HEK293 (cell line): ENCODE measurements around the gene TLR8.

Experiments
- CTCF ChIA-PET: fragments of 350-600 bp; formaldehyde crosslinking; extraction: SDS; loops from one replicate; lab custom pipeline; 2021; ENCODE audit warnings: antibody characterized with exemption; lab: Yijun Ruan, JAX
- POLR2A ChIA-PET: fragments of 300-600 bp; formaldehyde crosslinking; extraction: SDS; loops from one replicate; lab custom pipeline; 2020; ENCODE audit warnings: antibody characterized with exemption, inconsistent platforms; lab: Yijun Ruan, JAX
- H3K27ac ChIP-seq: fragments of 200-500 bp; sonication (Bioruptor generic); 2 replicates; pipeline ENCODE4 v1.5.1; 2014; ENCODE audit warnings: low read depth, low read length, control low read depth, inconsistent platforms; ENCODE audit errors: extremely low read depth
- H3K36me3 ChIP-seq, 2 experiments: fragments of 200-500 bp in 1 of 2; sonication (Bioruptor generic) in 1 of 2; 1 replicate in 1 of 2; 2 replicates in 1 of 2; pipeline ENCODE4 v1.5.1; 2014 to 2017; ENCODE audit warnings: inconsistent platforms in 2 of 2, low read length in 2 of 2; ENCODE audit not compliant: control insufficient read depth in 2 of 2, insufficient read depth in 1 of 2
- H3K4me1 ChIP-seq: fragments of 200-500 bp; sonication (Bioruptor generic); 2 replicates; pipeline ENCODE4 v1.5.1; 2014; ENCODE audit warnings: mild to moderate bottlenecking, low read length, inconsistent platforms; ENCODE audit not compliant: control insufficient read depth, insufficient read depth
- H3K4me3 ChIP-seq: 2 replicates; pipeline ENCODE4 v1.5.1; 2011; ENCODE audit warnings: low read depth, mild to moderate bottlenecking, control low read depth, low read length, moderate library complexity
- H3K9me3 ChIP-seq: fragments of 200-500 bp; sonication (Bioruptor generic); 2 replicates; pipeline ENCODE4 v1.5.1; 2014; ENCODE audit warnings: low read depth, low read length, inconsistent platforms; ENCODE audit not compliant: control insufficient read depth, insufficient read depth
- FEZF1 ChIP-seq: fragments of 450-650 bp; formaldehyde crosslinking; IDR thresholded peaks from 2 replicates; pipeline ENCODE4 v1.5.1; 2016; ENCODE audit warnings: missing biosample characterization, missing genetic modification characterization
- KLF7 ChIP-seq: fragments of 450-650 bp; formaldehyde crosslinking; IDR thresholded peaks from 2 replicates; pipeline ENCODE4 v1.5.1; 2016; ENCODE audit warnings: missing biosample characterization, missing genetic modification characterization, borderline replicate concordance
- MZF1 ChIP-seq: fragments of 450-650 bp; formaldehyde crosslinking; IDR thresholded peaks from 2 replicates; pipeline ENCODE4 v1.5.1; 2017; ENCODE audit warnings: missing biosample characterization, missing genetic modification characterization, borderline replicate concordance
- SP3 ChIP-seq: fragments of 450-650 bp; formaldehyde crosslinking; IDR thresholded peaks from 2 replicates; pipeline ENCODE4 v1.5.1; 2016; ENCODE audit warnings: missing biosample characterization, missing genetic modification characterization
- SP7 ChIP-seq: fragments of 450-650 bp; formaldehyde crosslinking; IDR thresholded peaks from 2 replicates; pipeline ENCODE4 v1.5.1; 2016; ENCODE audit warnings: missing biosample characterization, missing genetic modification characterization
- ZNF10 ChIP-seq: fragments of 450-650 bp; formaldehyde crosslinking; IDR thresholded peaks from 2 replicates; pipeline ENCODE4 v1.5.1; 2017; ENCODE audit warnings: missing biosample characterization, missing genetic modification characterization
- ZNF157 ChIP-seq: fragments of 450-650 bp; formaldehyde crosslinking; IDR thresholded peaks from 2 replicates; pipeline ENCODE4 v1.5.1; 2016; ENCODE audit warnings: missing biosample characterization, missing genetic modification characterization
- ZNF335 ChIP-seq: fragments of 450-650 bp; formaldehyde crosslinking; conservative IDR thresholded peaks from 2 replicates; pipeline ENCODE4 v1.5.1; 2016; ENCODE audit warnings: missing biosample characterization, missing genetic modification characterization
- ZNF341 ChIP-seq: fragments of 450-650 bp; formaldehyde crosslinking; IDR thresholded peaks from 2 replicates; pipeline ENCODE4; 2016; ENCODE audit warnings: low read depth, missing biosample characterization, missing genetic modification characterization
- ZNF354C ChIP-seq: fragments of 450-650 bp; formaldehyde crosslinking; IDR thresholded peaks from 2 replicates; pipeline ENCODE4 v1.5.1; 2016; ENCODE audit warnings: missing biosample characterization, missing genetic modification characterization, low read depth, borderline replicate concordance
- ZNF37A ChIP-seq: fragments of 450-650 bp; IDR thresholded peaks from 2 replicates; pipeline ENCODE4 v1.5.1; 2018; ENCODE audit warnings: missing biosample characterization, missing genetic modification characterization
- ZNF433 ChIP-seq: fragments of 450-650 bp; formaldehyde crosslinking; IDR thresholded peaks from 2 replicates; pipeline ENCODE4 v1.5.1; 2016; ENCODE audit warnings: missing biosample characterization, missing genetic modification characterization, low read depth
- ZNF610 ChIP-seq: fragments of 450-650 bp; formaldehyde crosslinking; IDR thresholded peaks from 2 replicates; pipeline ENCODE4 v1.5.1; 2016; ENCODE audit warnings: missing biosample characterization, missing genetic modification characterization, borderline replicate concordance
- ZNF621 ChIP-seq: fragments of 450-650 bp; formaldehyde crosslinking; IDR thresholded peaks from 2 replicates; pipeline ENCODE4 v1.5.1; 2017; ENCODE audit warnings: missing biosample characterization, missing genetic modification characterization
- ZNF677 ChIP-seq: fragments of 450-650 bp; IDR thresholded peaks from 2 replicates; pipeline ENCODE4 v1.5.0; 2018; ENCODE audit warnings: missing biosample characterization, mild to moderate bottlenecking, missing genetic modification characterization, moderate library complexity
- ZNF776 ChIP-seq: fragments of 450-650 bp; formaldehyde crosslinking; IDR thresholded peaks from 2 replicates; pipeline ENCODE4 v1.5.0; 2017; ENCODE audit warnings: missing biosample characterization, missing genetic modification characterization, borderline replicate concordance
- ZNF791 ChIP-seq: fragments of 450-650 bp; formaldehyde crosslinking; IDR thresholded peaks from 2 replicates; pipeline ENCODE4 v1.5.1; 2016; ENCODE audit warnings: missing biosample characterization, missing genetic modification characterization
- ZNF830 ChIP-seq: fragments of 450-650 bp; IDR thresholded peaks from 2 replicates; pipeline ENCODE4 v1.5.0; 2018; ENCODE audit warnings: missing biosample characterization, missing genetic modification characterization, low read depth, mild to moderate bottlenecking, moderate library complexity
- TF ChIP-seq, protein P1 (sequence below): fragments of 450-650 bp; formaldehyde crosslinking; IDR thresholded peaks from 2 replicates; pipeline ENCODE4 v1.5.1; 2016; ENCODE audit warnings: missing biosample characterization, missing genetic modification characterization
- TF ChIP-seq, protein P2 (sequence below): fragments of 450-650 bp; formaldehyde crosslinking; IDR thresholded peaks from 2 replicates; pipeline ENCODE4 v1.5.1; 2017; ENCODE audit warnings: missing biosample characterization, mild to moderate bottlenecking, missing genetic modification characterization, moderate library complexity
- TF ChIP-seq, protein P3 (sequence below): fragments of 450-650 bp; formaldehyde crosslinking; IDR thresholded peaks from 2 replicates; pipeline ENCODE4 v1.5.1; 2016; ENCODE audit warnings: missing biosample characterization, missing genetic modification characterization
- TF ChIP-seq, protein P4 (sequence below): fragments of 450-650 bp; formaldehyde crosslinking; IDR thresholded peaks from 2 replicates; pipeline ENCODE4 v1.5.1; 2016; ENCODE audit warnings: missing biosample characterization, missing genetic modification characterization
- TF ChIP-seq, protein P5 (sequence below): fragments of 450-650 bp; formaldehyde crosslinking; IDR thresholded peaks from 2 replicates; pipeline ENCODE4 v1.5.1; 2016; ENCODE audit warnings: missing biosample characterization, missing genetic modification characterization
- TF ChIP-seq, protein P6 (sequence below): sonication (generic); formaldehyde crosslinking; IDR thresholded peaks from 2 replicates; pipeline ENCODE4 v1.8.1; 2022; ENCODE audit warnings: mild to moderate bottlenecking, moderate library complexity, missing genetic modification reagents

Gene TLR8

DNA sequence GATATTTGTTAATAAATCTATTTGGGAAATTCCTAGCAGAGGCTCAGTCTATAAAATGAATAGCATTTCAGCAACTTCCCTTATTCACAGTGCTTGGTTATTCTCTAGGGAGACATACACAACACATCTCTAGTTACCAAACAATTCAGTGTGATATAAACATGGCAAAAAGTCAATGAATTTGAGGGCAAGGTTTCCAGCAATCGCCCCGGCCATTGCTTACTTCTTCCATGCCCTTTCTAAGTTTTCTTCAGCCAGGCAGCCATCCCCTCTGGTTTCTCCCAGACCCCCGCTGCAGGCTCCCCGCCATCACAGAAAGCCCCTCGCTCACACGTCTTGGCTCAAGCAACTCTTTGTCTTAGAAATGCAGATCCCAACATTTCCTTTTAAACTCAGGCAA, 35.2 kb upstream of the TLR8 start (continued):
- TF ChIP-seq, protein P1, sequence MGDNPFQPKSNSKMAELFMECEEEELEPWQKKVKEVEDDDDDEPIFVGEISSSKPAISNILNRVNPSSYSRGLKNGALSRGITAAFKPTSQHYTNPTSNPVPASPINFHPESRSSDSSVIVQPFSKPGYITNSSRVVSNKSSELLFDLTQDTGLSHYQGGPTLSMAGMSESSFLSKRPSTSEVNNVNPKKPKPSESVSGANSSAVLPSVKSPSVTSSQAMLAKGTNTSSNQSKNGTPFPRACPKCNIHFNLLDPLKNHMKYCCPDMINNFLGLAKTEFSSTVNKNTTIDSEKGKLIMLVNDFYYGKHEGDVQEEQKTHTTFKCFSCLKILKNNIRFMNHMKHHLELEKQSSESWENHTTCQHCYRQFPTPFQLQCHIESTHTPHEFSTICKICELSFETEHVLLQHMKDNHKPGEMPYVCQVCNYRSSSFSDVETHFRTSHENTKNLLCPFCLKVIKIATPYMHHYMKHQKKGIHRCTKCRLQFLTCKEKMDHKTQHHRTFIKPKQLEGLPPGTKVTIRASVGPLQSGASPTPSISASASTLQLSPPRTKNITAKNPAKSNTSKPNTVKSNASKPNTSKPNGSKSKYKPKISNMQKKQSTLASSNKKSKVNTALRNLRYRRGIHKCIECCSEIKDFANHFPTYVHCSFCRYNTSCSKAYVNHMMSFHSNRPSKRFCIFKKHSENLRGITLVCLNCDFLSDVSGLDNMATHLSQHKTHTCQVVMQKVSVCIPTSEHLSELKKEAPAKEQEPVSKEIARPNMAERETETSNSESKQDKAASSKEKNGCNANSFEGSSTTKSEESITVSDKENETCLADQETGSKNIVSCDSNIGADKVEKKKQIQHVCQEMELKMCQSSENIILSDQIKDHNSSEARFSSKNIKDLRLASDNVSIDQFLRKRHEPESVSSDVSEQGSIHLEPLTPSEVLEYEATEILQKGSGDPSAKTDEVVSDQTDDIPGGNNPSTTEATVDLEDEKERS (tag by site-specific recombination) = no peak
- TF ChIP-seq ZNF335 = no peak
- TF ChIP-seq ZNF791 (tag by site-specific recombination) = no peak
- TF ChIP-seq ZNF10 (tag by site-specific recombination) = no peak
- TF ChIP-seq ZNF341 (tag by site-specific recombination) = no peak
- TF ChIP-seq, all 188 proteins: peak for 0

DNA sequence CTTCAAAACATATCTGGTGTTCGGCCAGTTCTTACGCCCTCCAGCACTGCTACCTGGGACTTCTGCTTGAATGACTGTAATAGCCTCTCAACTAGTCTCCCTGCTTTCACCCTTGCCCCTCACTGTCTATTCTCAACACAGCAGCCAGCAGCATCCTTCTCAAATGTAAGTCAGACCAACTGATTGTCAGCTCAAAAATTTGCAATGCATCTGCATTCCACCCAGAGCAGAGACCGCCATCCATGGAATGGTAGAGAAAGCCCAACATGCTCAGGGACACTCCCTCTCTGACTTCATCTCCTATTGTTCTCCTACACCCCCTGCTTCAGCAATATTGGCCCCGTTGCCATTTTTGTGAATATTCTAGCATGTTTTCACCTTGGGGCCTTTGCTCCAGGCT, 33.7 kb upstream of the TLR8 start:
- POLR2A ChIA-PET = no interaction called here
- no peak overlapping the region for H3K27ac ChIP-seq
- no peaks in the 10 kb centered on the region for H3K9me3 ChIP-seq
- no peak overlapping the region for H3K4me3 ChIP-seq
- TF ChIP-seq ZNF610 (tag by site-specific recombination) = no peak
- no peak for TF ChIP-seq ZNF37A
- no peak for TF ChIP-seq ZNF830 (tag by site-specific recombination)
- TF ChIP-seq, protein P2, sequence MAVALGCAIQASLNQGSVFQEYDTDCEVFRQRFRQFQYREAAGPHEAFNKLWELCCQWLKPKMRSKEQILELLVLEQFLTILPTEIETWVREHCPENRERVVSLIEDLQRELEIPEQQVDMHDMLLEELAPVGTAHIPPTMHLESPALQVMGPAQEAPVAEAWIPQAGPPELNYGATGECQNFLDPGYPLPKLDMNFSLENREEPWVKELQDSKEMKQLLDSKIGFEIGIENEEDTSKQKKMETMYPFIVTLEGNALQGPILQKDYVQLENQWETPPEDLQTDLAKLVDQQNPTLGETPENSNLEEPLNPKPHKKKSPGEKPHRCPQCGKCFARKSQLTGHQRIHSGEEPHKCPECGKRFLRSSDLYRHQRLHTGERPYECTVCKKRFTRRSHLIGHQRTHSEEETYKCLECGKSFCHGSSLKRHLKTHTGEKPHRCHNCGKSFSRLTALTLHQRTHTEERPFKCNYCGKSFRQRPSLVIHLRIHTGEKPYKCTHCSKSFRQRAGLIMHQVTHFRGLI = no peak
- TF ChIP-seq, protein P3, sequence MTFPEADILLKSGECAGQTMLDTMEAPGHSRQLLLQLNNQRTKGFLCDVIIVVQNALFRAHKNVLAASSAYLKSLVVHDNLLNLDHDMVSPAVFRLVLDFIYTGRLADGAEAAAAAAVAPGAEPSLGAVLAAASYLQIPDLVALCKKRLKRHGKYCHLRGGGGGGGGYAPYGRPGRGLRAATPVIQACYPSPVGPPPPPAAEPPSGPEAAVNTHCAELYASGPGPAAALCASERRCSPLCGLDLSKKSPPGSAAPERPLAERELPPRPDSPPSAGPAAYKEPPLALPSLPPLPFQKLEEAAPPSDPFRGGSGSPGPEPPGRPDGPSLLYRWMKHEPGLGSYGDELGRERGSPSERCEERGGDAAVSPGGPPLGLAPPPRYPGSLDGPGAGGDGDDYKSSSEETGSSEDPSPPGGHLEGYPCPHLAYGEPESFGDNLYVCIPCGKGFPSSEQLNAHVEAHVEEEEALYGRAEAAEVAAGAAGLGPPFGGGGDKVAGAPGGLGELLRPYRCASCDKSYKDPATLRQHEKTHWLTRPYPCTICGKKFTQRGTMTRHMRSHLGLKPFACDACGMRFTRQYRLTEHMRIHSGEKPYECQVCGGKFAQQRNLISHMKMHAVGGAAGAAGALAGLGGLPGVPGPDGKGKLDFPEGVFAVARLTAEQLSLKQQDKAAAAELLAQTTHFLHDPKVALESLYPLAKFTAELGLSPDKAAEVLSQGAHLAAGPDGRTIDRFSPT = no peak
- no peak for TF ChIP-seq ZNF677 (tag by site-specific recombination)
- TF ChIP-seq SP7 (tag by site-specific recombination) = no peak
- TF ChIP-seq ZNF157 (tag by site-specific recombination) = no peak
- no peak for TF ChIP-seq KLF7 (tag by site-specific recombination)
- no peak for TF ChIP-seq ZNF621
- no peak for TF ChIP-seq ZNF776 (tag by site-specific recombination)
- TF ChIP-seq SP3 = no peak
- no peak for TF ChIP-seq MZF1 (tag by site-specific recombination)
- TF ChIP-seq, all 188 proteins: peak for 0
- CTCF ChIA-PET = no interaction called here
- peaks cover 3% of the 10 kb centered on the region; the same call in 1 of the 2 replicates for H3K4me1 ChIP-seq
- H3K36me3 ChIP-seq = no peaks in the 10 kb centered on the region

DNA sequence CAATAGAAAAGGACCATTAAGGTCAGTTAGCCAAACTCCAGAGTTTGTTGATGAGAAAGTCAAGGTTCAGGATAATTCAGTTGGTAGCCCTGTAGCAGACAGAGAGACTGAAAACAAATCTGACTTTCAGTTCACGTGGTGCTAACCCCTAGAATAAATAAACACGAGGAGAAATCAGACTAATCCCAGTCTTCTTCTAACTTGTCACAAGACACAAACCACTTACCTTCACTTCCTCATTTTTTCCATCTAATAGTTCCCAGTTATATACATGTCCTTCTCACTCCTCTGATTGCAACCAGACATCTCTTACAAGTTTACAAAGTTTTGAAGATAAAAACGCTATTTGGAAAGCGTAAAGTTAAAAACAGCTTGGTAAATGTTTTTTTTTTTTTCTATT, 31.8 kb upstream of the TLR8 start:
- no peaks in the 10 kb centered on the region for H3K9me3 ChIP-seq
- H3K36me3 ChIP-seq = no peaks in the 10 kb centered on the region
- no peak overlapping the region for H3K4me3 ChIP-seq
- ChIA-PET CTCF (interaction anchor here (2.3 kb wide), 1 partner anchor 60 kb away, joined by 9 read pairs; no protein-coding TSS in a partner anchor), POLR2A (no interaction called here)
- peaks cover 3% of the 10 kb centered on the region; the same call in 1 of the 2 replicates for H3K4me1 ChIP-seq
- no peak overlapping the region for H3K27ac ChIP-seq
- TF ChIP-seq, protein P4, sequence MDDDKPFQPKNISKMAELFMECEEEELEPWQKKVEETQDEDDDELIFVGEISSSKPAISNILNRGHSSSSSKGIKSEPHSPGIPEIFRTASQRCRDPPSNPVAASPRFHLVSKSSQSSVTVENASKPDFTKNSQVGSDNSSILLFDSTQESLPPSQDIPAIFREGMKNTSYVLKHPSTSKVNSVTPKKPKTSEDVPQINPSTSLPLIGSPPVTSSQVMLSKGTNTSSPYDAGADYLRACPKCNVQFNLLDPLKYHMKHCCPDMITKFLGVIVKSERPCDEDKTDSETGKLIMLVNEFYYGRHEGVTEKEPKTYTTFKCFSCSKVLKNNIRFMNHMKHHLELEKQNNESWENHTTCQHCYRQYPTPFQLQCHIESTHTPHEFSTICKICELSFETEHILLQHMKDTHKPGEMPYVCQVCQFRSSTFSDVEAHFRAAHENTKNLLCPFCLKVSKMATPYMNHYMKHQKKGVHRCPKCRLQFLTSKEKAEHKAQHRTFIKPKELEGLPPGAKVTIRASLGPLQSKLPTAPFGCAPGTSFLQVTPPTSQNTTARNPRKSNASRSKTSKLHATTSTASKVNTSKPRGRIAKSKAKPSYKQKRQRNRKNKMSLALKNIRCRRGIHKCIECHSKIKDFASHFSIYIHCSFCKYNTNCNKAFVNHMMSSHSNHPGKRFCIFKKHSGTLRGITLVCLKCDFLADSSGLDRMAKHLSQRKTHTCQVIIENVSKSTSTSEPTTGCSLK = no peak
- TF ChIP-seq, protein P5, sequence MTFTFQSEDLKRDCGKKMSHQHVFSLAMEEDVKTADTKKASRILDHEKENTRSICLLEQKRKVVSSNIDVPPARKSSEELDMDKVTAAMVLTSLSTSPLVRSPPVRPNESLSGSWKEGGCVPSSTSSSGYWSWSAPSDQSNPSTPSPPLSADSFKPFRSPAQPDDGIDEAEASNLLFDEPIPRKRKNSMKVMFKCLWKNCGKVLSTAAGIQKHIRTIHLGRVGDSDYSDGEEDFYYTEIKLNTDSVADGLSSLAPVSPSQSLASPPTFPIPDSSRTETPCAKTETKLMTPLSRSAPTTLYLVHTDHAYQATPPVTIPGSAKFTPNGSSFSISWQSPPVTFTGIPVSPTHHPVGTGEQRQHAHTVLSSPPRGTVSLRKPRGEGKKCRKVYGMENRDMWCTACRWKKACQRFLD (tag by site-specific recombination) = no peak
- TF ChIP-seq ZNF354C (tag by site-specific recombination) = no peak
- no peak for TF ChIP-seq ZNF830 (tag by site-specific recombination)
- TF ChIP-seq, protein P6, sequence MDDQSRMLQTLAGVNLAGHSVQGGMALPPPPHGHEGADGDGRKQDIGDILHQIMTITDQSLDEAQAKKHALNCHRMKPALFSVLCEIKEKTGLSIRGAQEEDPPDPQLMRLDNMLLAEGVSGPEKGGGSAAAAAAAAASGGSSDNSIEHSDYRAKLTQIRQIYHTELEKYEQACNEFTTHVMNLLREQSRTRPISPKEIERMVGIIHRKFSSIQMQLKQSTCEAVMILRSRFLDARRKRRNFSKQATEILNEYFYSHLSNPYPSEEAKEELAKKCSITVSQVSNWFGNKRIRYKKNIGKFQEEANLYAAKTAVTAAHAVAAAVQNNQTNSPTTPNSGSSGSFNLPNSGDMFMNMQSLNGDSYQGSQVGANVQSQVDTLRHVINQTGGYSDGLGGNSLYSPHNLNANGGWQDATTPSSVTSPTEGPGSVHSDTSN (CRISPR knock-in tag) = no peak
- no peak for TF ChIP-seq FEZF1 (tag by site-specific recombination)
- TF ChIP-seq ZNF433 = no peak
